A673 (cell line): Measurements from ENCODE around the gene SELENBP1.
"Not testable (repeated sequence)": the region's sequence is repeated elsewhere in the genome, so short reads cannot be mapped to it uniquely, and the experiment has no call there.

ENCODE experiments used
- CTCF ChIP-seq: fragments of 300-800, 200-600 bp; sonication (generic); conservative IDR thresholded peaks from 2 replicates; pipeline ENCODE4 v1.5.1; 2017; ENCODE audit warnings: low read depth, mild to moderate bottlenecking, antibody characterized with exemption, low read length, moderate library complexity, mixed read lengths
- EZH2 ChIP-seq: fragments of 200-600 bp; sonication (generic); IDR thresholded peaks from 2 replicates; pipeline ENCODE4 v1.6.1; 2017; ENCODE audit warnings: borderline replicate concordance, low read depth, mild to moderate bottlenecking, mixed read lengths, antibody characterized with exemption, low read length; ENCODE audit not compliant: poor library complexity, severe bottlenecking

- TF ChIP-seq EZH2, CTCF: not testable (repeated sequence)
Observed at GRCh38 chr1:151390221-151391078, 17.9 kb upstream of the SELENBP1 start.
